ENCODE measurements around the gene CCR8. TPM values are rescaled to one million over a fixed set of nuclear protein-coding genes. Genes with fewer than 3 reads are reported as not detected.

Gene CCR8
- total and polyA plus RNA-seq, 8 donors: not detected

- H3K4me3 ChIP-seq: no peak overlapping the region
- H3K27ac ChIP-seq: no peak overlapping the region
- intact Hi-C loops (cut with DNase I): loop anchor here in 1 of 3 donors (10.0 kb wide), 1 partner anchor 168 kb away; no protein-coding TSS in a partner anchor
- ATAC-seq (no peak), DNase-seq (no peak), FAIRE-seq (no peak)
- no peaks in the 10 kb centered on the region for H3K27me3 ChIP-seq
- H3K36me3 ChIP-seq: no peaks in the 10 kb centered on the region
- H3K9me3 ChIP-seq: no peaks in the 10 kb centered on the region
- TF ChIP-seq CTCF (IDR thresholded peaks at IDR 0.05): no peak
- no peaks in the 10 kb centered on the region for H3K4me1 ChIP-seq
Measured at GRCh38 chr3:39372833-39373232, 43.3 kb downstream of the CCR8 start.

DNA sequence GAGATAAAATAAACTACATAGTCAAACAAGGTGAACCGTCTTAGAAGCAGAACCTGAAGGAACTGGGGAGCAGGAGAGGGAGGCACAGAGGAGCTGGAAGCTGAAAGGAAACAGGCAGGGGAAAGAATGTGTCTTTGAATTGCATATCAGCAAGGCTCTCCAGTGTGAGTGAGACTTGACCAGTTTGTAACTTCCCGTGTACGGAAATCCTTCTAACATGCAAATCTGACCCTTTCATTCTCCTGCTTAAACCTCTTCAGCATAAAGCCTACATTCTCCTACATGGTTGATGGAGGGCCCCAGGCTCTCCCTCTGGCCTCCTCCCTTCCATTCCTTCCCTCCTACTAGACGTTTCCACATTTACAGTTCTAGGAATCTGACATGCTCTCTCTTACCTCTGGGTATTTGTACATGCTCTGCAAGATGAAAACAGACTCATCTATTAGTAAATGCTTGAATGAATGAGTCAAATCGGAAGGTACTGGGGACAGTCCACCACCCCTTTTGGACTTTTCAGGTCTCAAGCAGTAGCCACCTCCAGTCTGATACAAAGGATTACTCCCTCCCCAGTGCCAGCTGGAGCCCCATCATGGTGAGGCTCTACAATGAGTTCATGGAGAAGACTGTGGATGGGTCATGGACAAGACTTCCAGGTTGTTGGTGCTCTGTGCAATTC, 47.6 kb downstream of the CCR8 start:
- Histone ChIP-seq H3K4me1 (peaks cover 13 to 28% (median 24%) of the 10 kb centered on the region in 3 donors), H3K36me3 (no peaks in the 10 kb centered on the region), H3K9me3 (no peaks in the 10 kb centered on the region), H3K4me3 (no peak overlapping the region), H3K27me3 (no peaks in the 10 kb centered on the region), H3K27ac (no peak overlapping the region)
- DNase-seq (no peak), ATAC-seq (no peak), FAIRE-seq (no peak)
- 70 to 77% methylated on average over 5 of the region's 5 CpGs for WGBS, 2 donors
- intact Hi-C loops (cut with DNase I): loop anchor here in 1 of 3 donors (10.0 kb wide), 1 partner anchor 172 kb away; no protein-coding TSS in a partner anchor
- no peak for TF ChIP-seq CTCF (IDR thresholded peaks at IDR 0.05)

GRCh38 chr3:39378088-39378487, 48.6 kb downstream of the CCR8 start:
- FAIRE-seq (no peak), ATAC-seq (peak; percentile 59 to 78 (median 74)), DNase-seq (peak in 4 of 6 donors; percentile 48 to 69 (median 54))
- Histone ChIP-seq H3K4me3 (no peak overlapping the region), H3K9me3 (no peaks in the 10 kb centered on the region), H3K36me3 (no peaks in the 10 kb centered on the region), H3K27ac (no peak overlapping the region), H3K27me3 (no peaks in the 10 kb centered on the region), H3K4me1 (peaks cover 20 to 32% (median 32%) of the 10 kb centered on the region in 3 donors)
- WGBS, 2 donors: 11 to 24% methylated on average over 4 of the region's 4 CpGs
- intact Hi-C loops (cut with DNase I): loop anchor here in 1 of 3 donors (10.0 kb wide), 1 partner anchor 173 kb away; no protein-coding TSS in a partner anchor
- TF ChIP-seq CTCF (IDR thresholded peaks at IDR 0.05): peak; percentile 34 to 61 (median 53)

- H3K9me3 ChIP-seq: no peaks in the 10 kb centered on the region
- peaks cover 20 to 32% (median 32%) of the 10 kb centered on the region in 3 donors for H3K4me1 ChIP-seq
- H3K27me3 ChIP-seq: no peaks in the 10 kb centered on the region
- FAIRE-seq (no peak), ATAC-seq (peak; percentile 14 to 45 (median 26)), DNase-seq (peak in 3 of 6 donors; percentile 45 to 49 (median 48))
- peak overlapping the region in 3 of 4 donors; percentile 6 to 46 (median 26) for H3K27ac ChIP-seq
- 64 to 73% methylated on average over 10 of the region's 10 CpGs for WGBS, 2 donors
- H3K36me3 ChIP-seq: no peaks in the 10 kb centered on the region
- TF ChIP-seq CTCF (IDR thresholded peaks at IDR 0.05): no peak
- intact Hi-C loops (cut with DNase I): loop anchor here in 1 of 3 donors (10.0 kb wide), 1 partner anchor 174 kb away; no protein-coding TSS in a partner anchor
- no peak overlapping the region for H3K4me3 ChIP-seq
Measured at GRCh38 chr3:39378957-39379777, 49.7 kb downstream of the CCR8 start.
